IPS DF 19.7 (cell line): ENCODE data around the gene NR1H2.
"Not testable (repeated sequence)": the region's sequence is repeated elsewhere in the genome, so short reads cannot be mapped to it uniquely, and the experiment has no call there.

ENCODE experiments used
- DNase-seq: peaks from one replicate; pipeline ENCODE4 v3.0.0-alpha.2; 2013; ENCODE audit warnings: low read depth, low spot score

Gene NR1H2

GRCh38 chr19:50376166-50377050 lies at the start of gene NR1H2:
NR1H2 (plus strand) TSS chr19:50376457; CDS start chr19:50377606, 1,149 bp downstream.
- DNase-seq, result peak; percentile 95

GRCh38 chr19:50327013-50327412 lies 49.2 kb upstream of the NR1H2 start:
- DNase-seq, result no peak

- no peak for DNase-seq
These were observed 48.6 kb upstream of the NR1H2 start for GRCh38 chr19:50327461-50328223.

- DNase-seq, result no peak
These were observed 47.9 kb upstream of the NR1H2 start for GRCh38 chr19:50328224-50328872.

- DNase-seq, result no peak
These were observed 47.4 kb upstream of the NR1H2 start for GRCh38 chr19:50328873-50329145.

GRCh38 chr19:50329146-50329925 lies 46.9 kb upstream of the NR1H2 start, which contains the start of gene KCNC3:
KCNC3 (minus strand) TSS chr19:50329377; CDS start chr19:50329082, 295 bp downstream.
- DNase-seq, result peak; percentile 90

GRCh38 chr19:50329926-50330294 lies 46.3 kb upstream of the NR1H2 start:
- not testable (repeated sequence) for DNase-seq

GRCh38 chr19:50330365-50331078 lies 45.7 kb upstream of the NR1H2 start:
- no peak for DNase-seq

- DNase-seq, result no peak
These were observed 44.9 kb upstream of the NR1H2 start for GRCh38 chr19:50331221-50331993.

GRCh38 chr19:50331994-50332243 lies 44.3 kb upstream of the NR1H2 start:
- DNase-seq, result no peak

GRCh38 chr19:50332244-50333038 lies 43.8 kb upstream of the NR1H2 start:
- no peak for DNase-seq

- DNase-seq, result no peak
These were observed 43.0 kb upstream of the NR1H2 start for GRCh38 chr19:50333235-50333736.

- no peak for DNase-seq
These were observed 42.3 kb upstream of the NR1H2 start for GRCh38 chr19:50333737-50334617.

- DNase-seq, result no peak
These were observed 41.4 kb upstream of the NR1H2 start for GRCh38 chr19:50334741-50335421.

GRCh38 chr19:50337031-50337430 lies 39.2 kb upstream of the NR1H2 start:
- not testable (repeated sequence) for DNase-seq

GRCh38 chr19:50340331-50340730 lies 35.9 kb upstream of the NR1H2 start:
- no peak for DNase-seq

- DNase-seq, result no peak
These were observed 35.1 kb upstream of the NR1H2 start for GRCh38 chr19:50341091-50341564.
